IPS-18a (cell line): ENCODE data around the gene ATP8B1.

Experiments
- H3K27ac ChIP-seq: one replicate; pipeline ENCODE4 v1.5.1; 2013; ENCODE audit warnings: low read length
- H3K27me3 ChIP-seq: one replicate; pipeline ENCODE4 v1.6.1; 2013; ENCODE audit warnings: mild to moderate bottlenecking, low read length; ENCODE audit not compliant: control insufficient read depth, insufficient read depth
- H3K36me3 ChIP-seq: one replicate; pipeline ENCODE4 v1.6.1; 2013; ENCODE audit warnings: low read depth, low read length; ENCODE audit not compliant: control insufficient read depth
- H3K4me1 ChIP-seq: one replicate; pipeline ENCODE4 v1.6.1; 2013; ENCODE audit warnings: low read depth, low read length; ENCODE audit not compliant: control insufficient read depth
- H3K4me3 ChIP-seq: one replicate; pipeline ENCODE4 v1.5.1; 2013; ENCODE audit warnings: low read length
- H3K9ac ChIP-seq: one replicate; pipeline ENCODE4 v1.6.1; 2013; ENCODE audit warnings: mild to moderate bottlenecking, low read length, moderate library complexity
- H3K9me3 ChIP-seq: one replicate; pipeline ENCODE4 v1.6.1; 2013; ENCODE audit warnings: low read depth, low read length; ENCODE audit not compliant: control insufficient read depth

ATP8B1 gene

DNA sequence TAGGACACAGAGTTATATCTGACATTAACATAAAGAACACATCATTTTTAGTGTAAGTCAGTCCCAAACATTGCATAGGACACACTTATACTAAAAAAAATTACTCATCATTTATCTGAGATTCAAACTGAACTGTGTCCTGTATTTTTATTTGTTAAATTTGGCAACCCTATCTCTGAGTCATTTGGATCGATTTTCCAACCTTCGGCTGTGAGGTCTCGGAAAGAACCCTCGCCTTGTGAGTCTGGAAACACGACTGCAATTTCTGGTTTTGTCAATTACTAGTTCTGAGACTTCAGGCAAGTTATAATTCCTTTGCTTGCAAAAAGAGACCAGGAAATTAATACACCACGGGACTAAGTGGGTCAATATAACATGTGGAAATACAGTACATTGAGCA, 14.0 kb downstream of the ATP8B1 start:
- no peaks in the 10 kb centered on the region for H3K36me3 ChIP-seq
- no peaks in the 10 kb centered on the region for H3K4me1 ChIP-seq
- no peaks in the 10 kb centered on the region for H3K9me3 ChIP-seq
- H3K27ac ChIP-seq = no peak overlapping the region
- H3K4me3 ChIP-seq = no peak overlapping the region
- H3K27me3 ChIP-seq = no peaks in the 10 kb centered on the region
- H3K9ac ChIP-seq = no peak overlapping the region

DNA sequence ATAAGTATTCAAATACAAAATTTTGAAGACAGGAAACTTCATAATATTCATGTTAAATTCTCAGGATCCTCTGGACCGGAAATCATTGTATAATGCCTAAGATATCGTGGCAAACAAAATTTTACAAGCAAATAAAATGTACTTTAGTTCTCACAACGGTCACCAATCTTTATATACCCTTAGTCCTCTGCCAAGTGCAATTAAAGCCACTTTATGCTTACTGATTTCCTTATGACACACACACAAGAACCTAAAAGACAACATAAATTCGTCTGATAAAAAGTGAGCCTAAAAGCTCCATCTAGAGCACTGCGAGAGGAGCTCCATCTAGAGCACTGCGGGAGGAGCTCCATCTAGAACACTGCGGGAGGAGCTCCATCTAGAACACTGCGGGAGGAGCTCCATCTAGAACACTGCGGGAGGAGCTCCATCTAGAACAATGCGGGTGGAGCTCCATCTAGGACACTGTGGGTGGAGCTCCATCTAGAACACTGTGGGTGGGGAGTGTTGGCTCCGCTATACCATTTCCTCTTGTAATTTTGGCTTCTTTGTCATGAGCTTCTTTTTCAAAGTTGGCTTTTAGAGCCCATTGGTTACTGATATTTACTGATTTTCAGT, 15.9 kb downstream of the ATP8B1 start:
- no peak overlapping the region for H3K9ac ChIP-seq
- H3K4me1 ChIP-seq = no peaks in the 10 kb centered on the region
- no peaks in the 10 kb centered on the region for H3K36me3 ChIP-seq
- H3K27me3 ChIP-seq = no peaks in the 10 kb centered on the region
- no peak overlapping the region for H3K4me3 ChIP-seq
- no peak overlapping the region for H3K27ac ChIP-seq
- no peaks in the 10 kb centered on the region for H3K9me3 ChIP-seq

DNA sequence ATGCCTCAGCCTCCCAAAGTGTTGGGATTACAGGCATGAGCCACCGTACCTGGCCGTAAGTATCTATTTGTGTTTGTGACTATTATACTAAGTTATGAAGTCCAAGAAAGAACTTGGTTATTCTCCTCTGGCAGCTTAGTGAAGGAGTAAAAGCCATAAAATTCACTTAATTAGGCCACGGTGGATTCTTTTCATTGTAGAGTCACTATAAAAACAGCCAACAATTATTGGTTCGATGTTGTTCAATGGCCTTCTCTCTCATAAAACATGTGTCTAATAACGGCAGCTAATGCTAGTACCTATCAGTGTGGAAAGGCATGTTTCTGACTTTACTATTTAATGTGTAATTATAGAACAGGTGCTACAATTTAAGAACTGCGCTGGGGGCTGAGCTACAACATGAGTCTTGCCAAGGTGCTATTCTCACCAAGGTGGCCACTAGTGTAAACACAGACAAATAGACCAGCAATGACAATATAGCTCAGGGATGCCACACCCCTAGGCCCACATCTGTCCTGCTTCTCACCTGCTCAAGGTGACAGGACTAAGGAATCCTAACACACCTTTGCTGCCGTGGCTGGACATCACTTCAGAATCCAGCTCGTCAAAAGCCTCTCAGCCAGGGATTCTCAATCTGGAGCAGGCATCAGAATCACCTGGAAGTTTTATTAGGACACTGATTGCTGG, 17.2 kb downstream of the ATP8B1 start:
- no peaks in the 10 kb centered on the region for H3K9me3 ChIP-seq
- no peak overlapping the region for H3K9ac ChIP-seq
- H3K4me1 ChIP-seq = peaks cover 1% of the 10 kb centered on the region
- no peaks in the 10 kb centered on the region for H3K36me3 ChIP-seq
- no peaks in the 10 kb centered on the region for H3K27me3 ChIP-seq
- H3K27ac ChIP-seq = no peak overlapping the region
- H3K4me3 ChIP-seq = no peak overlapping the region

DNA sequence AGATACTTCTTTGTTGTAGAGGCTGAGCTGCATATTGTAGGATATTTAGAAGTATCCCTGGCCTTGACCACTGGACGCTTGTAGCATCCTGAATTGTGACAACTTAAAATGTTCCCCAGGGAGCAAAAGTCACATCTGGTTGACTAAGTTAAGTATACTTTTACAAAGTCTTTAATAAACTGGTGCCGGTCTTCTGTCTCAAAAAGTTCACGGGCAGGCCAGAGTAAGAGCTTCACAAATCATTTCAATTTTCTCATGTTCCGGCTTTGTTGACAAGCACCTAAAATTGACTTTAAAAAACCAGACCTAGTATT, 18.4 kb downstream of the ATP8B1 start:
- H3K27me3 ChIP-seq = no peaks in the 10 kb centered on the region
- H3K9me3 ChIP-seq = no peaks in the 10 kb centered on the region
- H3K9ac ChIP-seq = no peak overlapping the region
- no peak overlapping the region for H3K27ac ChIP-seq
- peaks cover 8% of the 10 kb centered on the region for H3K4me1 ChIP-seq
- no peaks in the 10 kb centered on the region for H3K36me3 ChIP-seq
- H3K4me3 ChIP-seq = no peak overlapping the region

DNA sequence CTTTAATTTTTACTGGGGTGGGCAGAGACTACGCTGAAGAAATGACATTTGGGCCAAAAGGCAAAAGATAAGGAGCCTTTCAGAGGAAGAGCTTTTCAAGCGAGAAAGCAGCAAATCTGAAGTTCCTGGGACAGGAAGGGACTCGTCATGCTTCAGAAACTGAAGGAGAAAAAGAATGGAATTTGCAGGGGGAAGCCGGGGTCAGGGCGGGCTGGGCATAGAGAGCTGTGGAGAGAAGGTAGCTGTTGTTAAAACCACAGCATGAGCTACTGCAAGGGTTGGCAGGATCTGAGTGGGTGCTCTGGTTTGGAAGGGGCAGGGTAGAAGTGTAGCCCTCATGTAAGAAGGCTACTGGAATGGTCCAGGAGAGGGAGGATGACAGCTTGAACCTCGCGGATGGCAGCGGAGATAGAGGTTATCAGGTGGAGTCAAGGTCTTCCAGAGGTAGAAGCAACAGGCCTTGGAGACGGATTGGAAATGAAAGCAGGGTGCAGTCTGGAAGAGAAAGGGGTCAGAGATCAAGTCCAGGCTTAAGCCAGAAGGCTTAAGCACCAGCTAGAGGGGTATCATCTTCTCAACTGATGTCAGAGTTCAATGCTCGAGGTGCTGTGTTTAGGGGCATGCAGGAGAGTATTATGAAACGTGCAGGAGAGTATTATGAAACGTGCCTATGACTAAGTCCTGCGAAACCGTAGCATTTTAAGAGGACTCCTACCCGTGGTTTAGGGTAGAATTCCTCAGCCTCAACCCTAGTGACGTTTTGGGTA, 18.9 kb downstream of the ATP8B1 start:
- no peak overlapping the region for H3K27ac ChIP-seq
- H3K4me1 ChIP-seq = peaks cover 8% of the 10 kb centered on the region
- no peaks in the 10 kb centered on the region for H3K9me3 ChIP-seq
- no peak overlapping the region for H3K4me3 ChIP-seq
- no peak overlapping the region for H3K9ac ChIP-seq
- no peaks in the 10 kb centered on the region for H3K36me3 ChIP-seq
- H3K27me3 ChIP-seq = no peaks in the 10 kb centered on the region

DNA sequence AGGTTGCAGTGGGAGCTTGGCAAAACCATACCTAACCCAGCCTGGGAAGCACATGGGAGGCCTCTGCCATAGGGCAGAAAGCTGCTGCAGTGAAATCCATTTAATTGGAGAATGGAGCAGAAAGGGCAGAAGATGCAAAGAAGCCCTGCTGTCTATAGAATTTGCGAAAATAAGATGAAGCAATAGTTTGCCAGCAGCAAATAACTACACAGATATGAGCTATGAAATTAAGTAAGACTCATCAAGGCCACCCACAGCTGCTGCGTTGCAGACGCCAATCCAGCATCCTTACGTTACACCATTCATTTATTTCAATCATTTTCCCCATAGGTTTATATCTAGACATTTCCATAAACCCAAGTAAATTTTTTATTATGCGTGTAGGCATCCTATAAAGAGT, 21.1 kb downstream of the ATP8B1 start:
- H3K36me3 ChIP-seq = no peaks in the 10 kb centered on the region
- no peaks in the 10 kb centered on the region for H3K27me3 ChIP-seq
- H3K4me1 ChIP-seq = peaks cover 8% of the 10 kb centered on the region
- H3K27ac ChIP-seq = no peak overlapping the region
- no peak overlapping the region for H3K4me3 ChIP-seq
- no peak overlapping the region for H3K9ac ChIP-seq
- H3K9me3 ChIP-seq = no peaks in the 10 kb centered on the region

DNA sequence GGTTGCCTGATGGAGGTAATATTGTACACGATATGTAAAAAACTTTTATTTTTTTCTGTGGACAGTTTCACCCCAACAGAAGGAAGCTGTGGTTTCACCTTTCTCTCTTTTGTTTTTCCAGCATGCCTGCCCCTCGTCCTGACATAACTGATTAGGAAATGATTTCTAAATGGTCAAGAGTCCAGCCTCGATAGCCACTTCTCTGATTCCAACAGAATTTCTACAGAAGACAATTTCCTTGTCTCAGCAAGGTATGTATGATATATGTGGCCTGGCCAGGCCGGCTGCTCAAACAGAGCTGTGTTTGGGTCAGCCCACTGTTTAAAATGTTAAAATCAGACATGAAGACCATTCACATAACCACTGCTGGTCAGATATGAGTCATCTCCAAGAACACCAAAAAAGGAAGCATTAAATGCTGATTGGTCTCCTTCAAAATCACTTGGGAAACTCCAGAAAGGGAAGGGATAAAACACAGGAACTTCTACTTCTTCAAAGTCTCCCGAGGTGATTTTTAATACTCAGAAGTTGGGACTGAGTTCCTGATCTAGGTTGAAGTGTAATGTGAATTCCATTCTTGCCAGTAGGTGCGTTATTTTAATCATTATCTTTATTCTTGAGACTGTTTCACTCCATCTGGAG, 22.3 kb downstream of the ATP8B1 start:
- Histone ChIP-seq H3K27ac (no peak overlapping the region), H3K27me3 (no peaks in the 10 kb centered on the region), H3K9me3 (no peaks in the 10 kb centered on the region), H3K9ac (no peak overlapping the region), H3K4me1 (peaks cover 8% of the 10 kb centered on the region), H3K36me3 (no peaks in the 10 kb centered on the region), H3K4me3 (no peak overlapping the region)

DNA sequence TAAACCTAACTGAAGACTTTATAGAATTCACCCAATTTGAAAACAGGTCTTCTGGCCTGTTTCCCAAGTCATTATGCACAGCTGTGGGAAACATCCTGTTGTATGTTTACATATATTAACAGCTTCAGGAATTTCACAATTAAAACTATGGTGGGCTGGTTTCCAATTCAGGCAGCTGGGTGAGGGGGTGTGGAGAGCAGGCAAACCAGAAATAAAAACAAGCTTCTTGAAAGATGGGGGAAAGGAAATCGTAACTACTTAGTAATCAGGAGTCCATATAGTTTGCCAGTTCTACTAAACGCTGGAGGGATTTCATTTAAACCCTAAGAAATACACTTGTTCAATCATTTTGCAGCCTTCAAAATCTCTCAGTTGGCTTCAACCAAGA, 22.8 kb downstream of the ATP8B1 start:
- Histone ChIP-seq H3K36me3 (no peaks in the 10 kb centered on the region), H3K27me3 (no peaks in the 10 kb centered on the region), H3K4me1 (peaks cover 8% of the 10 kb centered on the region), H3K9me3 (no peaks in the 10 kb centered on the region), H3K9ac (no peak overlapping the region), H3K4me3 (no peak overlapping the region), H3K27ac (no peak overlapping the region)

DNA sequence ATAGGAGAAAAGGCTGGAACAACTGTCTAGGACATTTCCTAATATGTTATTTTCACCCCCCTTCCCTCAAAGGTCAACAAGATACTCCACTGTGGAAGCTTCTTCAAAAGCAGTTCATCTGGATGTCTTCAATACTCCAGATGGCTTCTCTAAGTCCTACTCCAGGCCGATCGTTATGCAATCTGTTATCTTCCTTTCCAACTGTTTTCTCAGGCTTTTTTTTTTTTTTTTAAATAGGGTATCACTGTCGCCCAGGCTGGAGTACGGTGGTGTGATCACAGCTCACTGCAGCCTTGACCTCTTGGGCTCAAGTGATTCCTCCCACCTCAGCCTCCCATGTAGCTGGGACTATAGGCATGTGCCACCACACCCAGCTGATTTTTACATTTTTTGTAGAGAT, 26.3 kb downstream of the ATP8B1 start:
- Histone ChIP-seq H3K9me3 (no peaks in the 10 kb centered on the region), H3K27ac (no peak overlapping the region), H3K4me1 (peaks cover 13% of the 10 kb centered on the region), H3K36me3 (no peaks in the 10 kb centered on the region), H3K9ac (no peak overlapping the region), H3K27me3 (no peaks in the 10 kb centered on the region), H3K4me3 (no peak overlapping the region)

DNA sequence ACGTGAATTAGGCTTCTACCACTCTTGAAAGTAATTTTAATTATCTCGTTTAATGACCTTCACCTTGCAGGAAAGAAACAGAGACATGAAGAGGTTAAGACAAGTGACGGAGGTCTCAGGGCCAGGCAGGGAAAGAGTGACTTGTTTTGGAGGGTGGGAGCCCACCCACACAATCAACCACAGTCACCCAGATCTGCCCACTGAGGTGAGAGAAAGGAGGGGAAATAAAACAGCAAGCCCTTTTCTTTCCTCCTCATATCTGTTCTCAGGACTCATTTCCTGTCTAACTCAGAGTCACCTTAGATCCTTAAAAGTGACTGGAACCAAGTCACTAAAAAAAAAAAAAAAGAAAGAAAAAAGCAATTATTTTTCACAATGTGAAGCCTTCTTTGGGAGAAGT, 26.8 kb downstream of the ATP8B1 start:
- H3K36me3 ChIP-seq = no peaks in the 10 kb centered on the region
- no peaks in the 10 kb centered on the region for H3K9me3 ChIP-seq
- no peak overlapping the region for H3K9ac ChIP-seq
- no peak overlapping the region for H3K27ac ChIP-seq
- peaks cover 17% of the 10 kb centered on the region for H3K4me1 ChIP-seq
- no peak overlapping the region for H3K4me3 ChIP-seq
- H3K27me3 ChIP-seq = no peaks in the 10 kb centered on the region

DNA sequence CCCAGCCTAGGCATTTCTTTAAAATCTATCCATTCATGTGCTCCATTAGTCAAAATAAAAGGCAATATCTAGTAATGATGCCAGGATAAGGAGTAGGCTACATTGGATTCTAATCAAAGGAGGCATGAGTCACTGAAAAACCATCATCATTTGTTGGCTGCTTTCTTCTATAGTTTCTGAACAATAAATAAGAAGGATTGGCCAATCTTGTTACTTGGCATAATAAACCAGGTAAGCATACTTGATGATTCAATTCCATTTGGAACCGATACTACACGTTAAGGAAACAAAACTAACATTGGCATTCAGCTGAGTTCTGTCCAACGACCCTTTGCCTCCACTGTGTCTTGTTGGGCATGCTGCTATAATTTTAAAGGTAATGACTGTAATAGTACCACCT, 27.2 kb downstream of the ATP8B1 start:
- H3K4me3 ChIP-seq = no peak overlapping the region
- no peaks in the 10 kb centered on the region for H3K9me3 ChIP-seq
- H3K27me3 ChIP-seq = no peaks in the 10 kb centered on the region
- H3K27ac ChIP-seq = no peak overlapping the region
- H3K4me1 ChIP-seq = peaks cover 20% of the 10 kb centered on the region
- no peak overlapping the region for H3K9ac ChIP-seq
- H3K36me3 ChIP-seq = no peaks in the 10 kb centered on the region
